RCC 7860 (cell line): ENCODE results near the gene CLEC14A.

ENCODE experiments used
- DNase-seq: peaks from one replicate; pipeline ENCODE4 v3.0.0-alpha.2; 2015; ENCODE audit warnings: low spot score
- FAIRE-seq: peaks from 2 replicates; lab custom pipeline; 2012; peaks lifted over from hg19 to GRCh38; lab: Jason Lieb, UNC

CLEC14A gene

DNA sequence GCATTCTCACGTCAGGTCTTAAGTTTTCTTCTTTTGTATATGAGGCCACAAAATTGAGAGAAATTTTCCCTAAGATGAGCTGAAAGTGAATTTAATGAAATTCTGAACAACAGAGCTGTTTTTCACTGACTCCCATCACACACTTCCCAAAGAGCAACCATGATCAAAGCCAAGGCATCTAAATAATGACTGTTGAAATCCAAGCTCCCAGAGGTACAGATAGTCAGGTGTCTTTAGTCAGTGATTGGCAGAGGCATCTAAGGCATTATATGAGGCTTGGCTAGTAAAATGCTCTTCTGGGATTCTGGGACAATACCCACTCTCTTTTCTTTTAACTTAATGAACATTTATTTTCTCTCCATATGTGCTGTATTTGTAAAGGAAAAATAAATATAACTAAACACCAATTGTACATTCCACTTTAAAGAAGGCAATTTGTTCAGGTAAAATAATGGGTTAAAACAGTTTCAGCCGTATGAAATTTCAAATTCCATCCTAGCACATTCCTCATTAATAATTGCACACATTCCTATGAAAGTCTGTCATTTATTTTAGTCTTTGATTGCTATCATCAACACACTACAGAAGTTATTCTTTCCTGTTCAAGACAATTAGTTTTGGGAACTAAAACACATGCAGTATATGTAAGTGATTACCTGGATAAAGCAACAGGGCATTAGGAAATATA, 49.1 kb downstream of the CLEC14A start:
- DNase-seq (no peak), FAIRE-seq (no peak)

DNA sequence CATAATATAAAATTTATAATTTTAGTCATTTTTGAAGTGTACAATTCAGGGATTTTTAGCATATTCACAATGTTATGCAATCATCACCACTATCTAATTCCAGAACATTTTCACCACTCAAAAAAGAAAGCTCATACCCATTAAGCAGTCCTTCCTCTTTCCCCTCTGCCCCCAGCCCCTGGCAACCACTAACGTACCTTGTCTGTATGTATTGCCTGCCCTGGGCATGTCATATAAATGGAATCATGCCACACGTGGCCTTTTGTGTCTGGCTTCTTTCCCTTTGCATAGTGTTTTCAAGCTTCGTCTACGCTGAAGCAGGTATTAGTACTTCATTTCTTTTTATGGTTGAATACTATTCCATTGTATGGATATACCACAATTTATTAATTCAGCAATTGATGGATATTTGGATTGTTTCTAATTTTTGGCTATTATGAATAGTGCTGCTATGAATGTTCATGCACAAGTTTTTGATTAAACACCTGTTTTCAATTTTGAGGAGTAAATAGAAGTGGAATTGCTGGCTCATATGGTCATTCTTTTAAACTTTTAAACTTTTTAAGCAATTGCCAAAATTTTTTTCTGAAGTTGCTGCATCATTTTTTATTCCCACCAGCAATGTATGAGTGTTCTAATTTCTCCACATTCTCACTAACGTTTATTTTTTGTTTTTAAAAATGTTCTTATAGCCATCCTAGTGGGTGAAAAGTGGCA, 49.8 kb downstream of the CLEC14A start:
- no peak for FAIRE-seq
- no peak for DNase-seq

DNA sequence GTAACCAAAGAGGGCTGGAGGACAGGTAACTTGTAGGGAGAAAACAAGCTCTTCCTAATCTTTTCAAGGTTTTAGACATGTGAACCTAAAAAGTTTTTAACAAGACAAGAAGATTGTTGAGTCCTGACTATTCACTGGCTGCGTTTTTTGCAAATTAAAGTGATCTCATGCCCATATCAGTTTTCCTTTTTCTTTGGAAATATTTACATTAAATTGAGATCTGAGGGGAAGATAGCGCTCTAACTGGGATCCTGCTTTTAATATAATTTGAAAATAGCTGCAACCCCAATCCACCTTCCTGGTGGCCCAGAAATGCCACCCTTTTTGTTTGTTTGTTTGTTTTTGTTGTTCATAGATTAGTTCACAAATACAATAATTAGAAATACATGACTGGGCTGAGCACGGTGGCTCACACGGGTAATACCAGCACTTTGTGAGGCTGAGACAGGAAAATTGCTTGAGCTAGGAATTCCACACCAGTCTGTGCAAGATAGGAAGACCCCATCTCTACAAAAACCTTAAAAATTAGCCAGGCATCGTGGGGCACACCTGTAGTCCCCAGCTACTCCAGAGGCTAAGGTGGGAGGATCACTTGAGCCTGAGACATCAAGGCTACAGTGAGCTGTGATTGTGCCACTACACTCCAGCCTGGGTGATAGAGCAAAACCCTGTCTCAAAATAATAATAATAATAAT, 50.6 kb downstream of the CLEC14A start:
- DNase-seq = no peak
- FAIRE-seq = no peak

DNA sequence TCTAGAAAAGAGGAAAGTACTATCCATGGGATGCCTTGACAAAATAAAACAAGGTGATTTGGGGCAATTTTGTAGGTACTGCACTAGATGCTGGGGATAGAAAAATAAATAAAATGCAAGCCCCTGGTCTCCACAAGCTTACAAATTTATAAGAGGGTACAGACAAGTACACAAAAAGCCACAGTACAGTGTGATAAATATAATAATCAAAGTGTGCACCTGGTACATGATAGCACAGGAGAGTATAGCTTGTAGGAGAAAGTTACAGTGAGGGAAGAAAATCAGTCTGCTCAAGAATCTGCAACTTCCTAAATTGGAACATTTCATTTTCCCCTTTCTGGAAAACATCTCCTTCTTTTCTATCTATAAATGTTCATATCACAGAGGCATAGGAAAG, 51.2 kb downstream of the CLEC14A start:
- no peak for DNase-seq
- FAIRE-seq = no peak
